ENCODE measurements around the gene MUC5B.

DNA sequence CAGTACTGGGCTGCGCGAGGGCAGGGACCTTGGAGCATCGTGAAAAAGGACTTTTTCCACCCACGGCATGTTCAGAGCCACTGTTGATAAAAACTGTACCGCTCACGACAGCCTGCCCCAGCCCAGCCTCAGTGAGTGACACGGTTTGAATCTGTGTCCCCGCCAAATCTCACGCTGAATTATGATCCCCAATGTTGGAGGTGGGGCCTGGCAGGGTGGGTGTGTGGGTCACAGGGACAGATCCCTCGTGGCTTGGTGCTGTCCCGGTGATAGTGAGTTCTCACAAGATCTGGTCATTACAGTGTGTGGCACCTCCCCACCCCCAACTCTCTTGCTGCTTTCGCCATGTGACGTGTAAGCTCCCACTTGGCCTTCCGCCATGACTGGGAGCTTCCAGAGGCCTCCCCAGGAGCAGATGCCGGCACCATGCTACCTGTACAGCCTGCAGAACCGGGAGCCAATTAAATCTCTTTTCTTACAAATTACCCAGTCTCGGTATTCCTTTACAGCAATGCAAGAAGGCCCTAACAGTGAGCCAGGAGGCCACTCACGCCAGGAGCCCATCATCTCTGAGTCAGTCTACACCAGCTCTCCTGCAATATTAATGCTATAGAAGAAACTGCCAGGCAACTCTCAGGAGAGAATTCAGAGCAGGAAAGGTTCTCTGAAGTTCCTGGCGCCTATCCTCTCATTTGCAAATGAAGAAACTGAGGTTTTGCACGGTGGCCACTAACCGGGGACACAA, 85.3 kb downstream of the MUC5B start:
- no peak for TF ChIP-seq EZH2 (IDR thresholded peaks at IDR 0.05; ENCODE audit: low read depth)
- TF ChIP-seq, protein P1, sequence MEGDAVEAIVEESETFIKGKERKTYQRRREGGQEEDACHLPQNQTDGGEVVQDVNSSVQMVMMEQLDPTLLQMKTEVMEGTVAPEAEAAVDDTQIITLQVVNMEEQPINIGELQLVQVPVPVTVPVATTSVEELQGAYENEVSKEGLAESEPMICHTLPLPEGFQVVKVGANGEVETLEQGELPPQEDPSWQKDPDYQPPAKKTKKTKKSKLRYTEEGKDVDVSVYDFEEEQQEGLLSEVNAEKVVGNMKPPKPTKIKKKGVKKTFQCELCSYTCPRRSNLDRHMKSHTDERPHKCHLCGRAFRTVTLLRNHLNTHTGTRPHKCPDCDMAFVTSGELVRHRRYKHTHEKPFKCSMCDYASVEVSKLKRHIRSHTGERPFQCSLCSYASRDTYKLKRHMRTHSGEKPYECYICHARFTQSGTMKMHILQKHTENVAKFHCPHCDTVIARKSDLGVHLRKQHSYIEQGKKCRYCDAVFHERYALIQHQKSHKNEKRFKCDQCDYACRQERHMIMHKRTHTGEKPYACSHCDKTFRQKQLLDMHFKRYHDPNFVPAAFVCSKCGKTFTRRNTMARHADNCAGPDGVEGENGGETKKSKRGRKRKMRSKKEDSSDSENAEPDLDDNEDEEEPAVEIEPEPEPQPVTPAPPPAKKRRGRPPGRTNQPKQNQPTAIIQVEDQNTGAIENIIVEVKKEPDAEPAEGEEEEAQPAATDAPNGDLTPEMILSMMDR (conservative IDR thresholded peaks at IDR 0.05), result no peak

Measured in PC-9 (cell line).